Glomerular endothelial cell (primary cell): ENCODE data around the gene ZNF780B. TPM values are rescaled to one million over a fixed set of nuclear protein-coding genes. Genes with fewer than 3 reads are reported as not detected.

ENCODE experiments used
- DNase-seq: peaks from one replicate; pipeline ENCODE4 v3.0.0-alpha.2; 2011; ENCODE audit warnings: low read depth, low spot score; ENCODE audit errors: extremely low read depth
- total RNA-seq: library from RNA; depleted of rRNA; stranded (reverse); fragments of >200 nt; gene quantifications from 2 replicates; pipeline ENCODE4 v1.2.3, GENCODE V29; 2015

ZNF780B gene
- total RNA-seq, 1 donor from 2014 or later, result 11.3 TPM

DNA sequence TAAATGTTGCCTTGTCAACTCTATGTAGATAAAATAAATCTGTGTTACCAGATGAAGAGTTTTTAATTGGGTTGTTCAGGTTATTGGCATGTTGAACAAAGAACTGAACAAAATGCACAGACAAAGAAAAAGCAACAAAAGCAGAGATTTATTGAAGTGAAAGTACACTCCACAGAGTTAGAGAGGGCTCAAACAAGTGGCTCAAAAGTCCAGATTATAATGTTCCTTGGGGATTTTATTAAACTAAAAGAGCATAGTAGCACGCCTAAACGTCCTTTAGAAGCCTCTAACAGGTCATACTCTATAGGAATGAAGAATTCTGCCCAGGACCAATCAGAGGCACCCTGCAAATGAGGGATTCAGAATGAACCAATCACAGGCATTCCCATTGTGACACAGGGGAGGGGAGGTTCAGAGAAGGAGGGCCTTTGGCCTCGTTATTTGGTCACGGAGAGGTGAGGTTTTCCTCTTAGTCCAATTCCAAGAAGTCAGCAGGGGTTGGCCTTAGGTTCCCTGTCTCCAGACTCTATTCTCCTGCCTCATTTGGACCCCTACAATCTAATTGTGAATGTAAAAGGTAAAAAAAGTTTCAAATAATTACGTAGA, 72.2 kb downstream of the ZNF780B start:
- DNase-seq, result no peak

DNA sequence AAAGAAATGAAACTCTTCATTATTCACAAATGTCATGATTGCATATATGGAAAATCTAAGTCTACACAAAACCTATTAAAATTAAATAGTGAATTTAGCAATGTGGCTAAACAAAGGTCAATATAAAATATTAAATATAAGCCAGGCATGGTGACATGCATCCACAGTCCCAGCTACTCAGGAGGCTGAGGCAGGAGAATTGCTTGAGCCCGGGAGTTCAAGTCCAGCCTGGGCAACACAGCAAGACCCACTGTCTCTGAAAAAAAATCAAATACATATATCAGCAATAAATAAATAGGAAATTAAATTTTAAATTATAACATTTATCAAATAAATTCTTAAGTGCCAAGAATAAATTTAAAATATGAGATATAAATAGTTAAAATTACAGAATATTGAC, 73.1 kb downstream of the ZNF780B start:
- DNase-seq, result no peak

Other genes starting within 250 kb of the ZNF780B start
- 34.7 and 40.4 TPM in 2 replicates for gene DYRK1B, start 222.1 kb downstream of the ZNF780B start, total RNA-seq
- gene FBL, start 209.9 kb downstream of the ZNF780B start, total RNA-seq, result 108 and 123 TPM in 2 replicates
- 0.12 and 0.82 TPM in 2 replicates for gene FCGBP, start 121.6 kb downstream of the ZNF780B start, total RNA-seq
- gene PSMC4, start 85.1 kb downstream of the ZNF780B start, total RNA-seq, result 132 TPM in 2 replicates
- 0.99 and 2.7 TPM in 2 replicates for gene ZNF546, start 59.2 kb downstream of the ZNF780B start, total RNA-seq
- gene ZNF780A, start 34.7 kb upstream of the ZNF780B start, total RNA-seq, result 10.5 and 11.8 TPM in 2 replicates
- 12.0 and 21.7 TPM in 2 replicates for gene MAP3K10, start 135.2 kb upstream of the ZNF780B start, total RNA-seq
- gene TTC9B, start 162.2 kb upstream of the ZNF780B start, total RNA-seq, result not detected in 2 replicates
- not detected in 2 replicates for gene CCNP, start 170.5 kb upstream of the ZNF780B start, total RNA-seq
- 33.8 and 38.6 TPM in 2 replicates for gene AKT2, start 229.1 kb upstream of the ZNF780B start, total RNA-seq